GM12891 (cell line): ENCODE data around the gene MAB21L4.

Experiments
- DNase-seq: peaks from one replicate; pipeline ENCODE4 v3.0.0; 2011; ENCODE audit warnings: low spot score; ENCODE audit not compliant: insufficient read length
- FAIRE-seq: peaks from 2 replicates; lab custom pipeline; 2011; peaks lifted over from hg19 to GRCh38; lab: Jason Lieb, UNC
- PAX5 ChIP-seq: IDR thresholded peaks from 2 replicates; pipeline ENCODE4 v1.6.1; 2011; ENCODE audit warnings: low read length, moderate library complexity, mild to moderate bottlenecking; ENCODE audit not compliant: insufficient read depth, severe bottlenecking
- POLR2A ChIP-seq: IDR thresholded peaks from 2 replicates; pipeline ENCODE4 v1.6.1; 2011; ENCODE audit warnings: low read depth, low read length, control low read depth
- POLR2AphosphoS5 ChIP-seq: IDR thresholded peaks from 2 replicates; pipeline ENCODE4 v1.6.1; 2011; ENCODE audit warnings: low read depth, low read length, control low read depth
- POU2F2 ChIP-seq: IDR thresholded peaks from 2 replicates; pipeline ENCODE4 v1.6.1; 2011; ENCODE audit warnings: low read depth, mild to moderate bottlenecking, control low read depth, low read length, moderate library complexity
- SPI1 ChIP-seq: IDR thresholded peaks from 2 replicates; pipeline ENCODE4 v1.6.1; 2011; ENCODE audit warnings: low read depth, low read length, control low read depth
- TAF1 ChIP-seq: IDR thresholded peaks from 2 replicates; pipeline ENCODE4 v1.6.1; 2011; ENCODE audit warnings: low read depth, low read length, control low read depth

The MAB21L4 gene

GRCh38 chr2:240932001-240932723 lies 36.2 kb upstream of the MAB21L4 start:
- no peak for TF ChIP-seq TAF1
- TF ChIP-seq POLR2AphosphoS5 = no peak
- no peak for TF ChIP-seq POU2F2
- TF ChIP-seq PAX5 = no peak
- TF ChIP-seq SPI1 = no peak
- TF ChIP-seq POLR2A = no peak
- no peak for DNase-seq
- FAIRE-seq = no peak

GRCh38 chr2:240931319-240931949 lies 35.5 kb upstream of the MAB21L4 start:
- TF ChIP-seq SPI1 (no peak), POU2F2 (no peak), POLR2A (no peak), POLR2AphosphoS5 (no peak), TAF1 (no peak), PAX5 (no peak)
- FAIRE-seq (no peak), DNase-seq (no peak)

- no peak for FAIRE-seq
- no peak for DNase-seq
- no peak for TF ChIP-seq PAX5
- no peak for TF ChIP-seq SPI1
- no peak for TF ChIP-seq TAF1
- TF ChIP-seq POU2F2 = no peak
- no peak for TF ChIP-seq POLR2AphosphoS5
- TF ChIP-seq POLR2A = no peak
These were observed 34.8 kb upstream of the MAB21L4 start for GRCh38 chr2:240930631-240931318.

- DNase-seq = no peak
- FAIRE-seq = no peak
- no peak for TF ChIP-seq PAX5
- TF ChIP-seq POLR2AphosphoS5 = no peak
- no peak for TF ChIP-seq TAF1
- TF ChIP-seq SPI1 = no peak
- TF ChIP-seq POLR2A = no peak
- no peak for TF ChIP-seq POU2F2
These were observed 34.2 kb upstream of the MAB21L4 start for GRCh38 chr2:240930096-240930630.

GRCh38 chr2:240929364-240930095 lies 33.6 kb upstream of the MAB21L4 start:
- DNase-seq (no peak), FAIRE-seq (no peak)
- TF ChIP-seq PAX5 = no peak
- no peak for TF ChIP-seq TAF1
- TF ChIP-seq POLR2A = no peak

GRCh38 chr2:240928476-240929363 lies 32.8 kb upstream of the MAB21L4 start:
- FAIRE-seq (no peak), DNase-seq (no peak)
- TF ChIP-seq SPI1 = no peak
- no peak for TF ChIP-seq POU2F2
- no peak for TF ChIP-seq TAF1
- no peak for TF ChIP-seq PAX5
- TF ChIP-seq POLR2AphosphoS5 = no peak
- no peak for TF ChIP-seq POLR2A

- TF ChIP-seq POLR2A (no peak), PAX5 (no peak), POLR2AphosphoS5 (no peak), POU2F2 (no peak), TAF1 (no peak), SPI1 (no peak)
- FAIRE-seq (no peak), DNase-seq (no peak)
These were observed 31.4 kb upstream of the MAB21L4 start for GRCh38 chr2:240927390-240927781.
